ENCODE results near the gene ABCA8.

ABCA8 gene

GRCh38 chr17:68878226-68878885, 76.8 kb downstream of the ABCA8 start:
- no peak for DNase-seq (ENCODE audit: extremely low read depth in 1 of 2, low read depth in 1 of 2)

- DNase-seq (ENCODE audit: extremely low read depth in 1 of 2, low read depth in 1 of 2), result no peak
These were observed 83.7 kb downstream of the ABCA8 start for GRCh38 chr17:68871447-68871846.

GRCh38 chr17:68870976-68871375, 84.2 kb downstream of the ABCA8 start:
- no peak for DNase-seq (ENCODE audit: extremely low read depth in 1 of 2, low read depth in 1 of 2)

- DNase-seq (ENCODE audit: extremely low read depth in 1 of 2, low read depth in 1 of 2), result no peak
These were observed 84.9 kb downstream of the ABCA8 start for GRCh38 chr17:68870161-68870826.

- no peak for DNase-seq (ENCODE audit: extremely low read depth in 1 of 2, low read depth in 1 of 2)
These were observed 86.5 kb downstream of the ABCA8 start for GRCh38 chr17:68868708-68869107.

- no peak for DNase-seq (ENCODE audit: extremely low read depth in 1 of 2, low read depth in 1 of 2)
These were observed 87.3 kb downstream of the ABCA8 start for GRCh38 chr17:68867759-68868516.

- DNase-seq (ENCODE audit: extremely low read depth in 1 of 2, low read depth in 1 of 2), result no peak
These were observed 89.6 kb downstream of the ABCA8 start for GRCh38 chr17:68865584-68865983.

- DNase-seq (ENCODE audit: extremely low read depth in 1 of 2, low read depth in 1 of 2), result no peak
These were observed 92.0 kb downstream of the ABCA8 start for GRCh38 chr17:68863091-68863652.

- no peak for DNase-seq (ENCODE audit: extremely low read depth in 1 of 2, low read depth in 1 of 2)
These were observed 93.6 kb downstream of the ABCA8 start for GRCh38 chr17:68861602-68862001.

GRCh38 chr17:68860941-68861340, 94.3 kb downstream of the ABCA8 start:
- DNase-seq (ENCODE audit: extremely low read depth in 1 of 2, low read depth in 1 of 2), result no peak

- no peak for DNase-seq (ENCODE audit: extremely low read depth in 1 of 2, low read depth in 1 of 2)
These were observed 100.7 kb downstream of the ABCA8 start for GRCh38 chr17:68854452-68854851.

GRCh38 chr17:68853439-68853838, 101.8 kb downstream of the ABCA8 start:
- no peak for DNase-seq (ENCODE audit: extremely low read depth in 1 of 2, low read depth in 1 of 2)

GRCh38 chr17:68853036-68853435, 102.2 kb downstream of the ABCA8 start:
- DNase-seq (ENCODE audit: extremely low read depth in 1 of 2, low read depth in 1 of 2), result no peak

- DNase-seq (ENCODE audit: extremely low read depth in 1 of 2, low read depth in 1 of 2), result no peak
These were observed 103.3 kb downstream of the ABCA8 start for GRCh38 chr17:68851890-68852289.

GRCh38 chr17:68850749-68851510, 104.3 kb downstream of the ABCA8 start:
- DNase-seq (ENCODE audit: extremely low read depth in 1 of 2, low read depth in 1 of 2), result no peak

GRCh38 chr17:68849673-68850610, 105.2 kb downstream of the ABCA8 start:
- no peak for DNase-seq (ENCODE audit: extremely low read depth in 1 of 2, low read depth in 1 of 2)

- DNase-seq (ENCODE audit: extremely low read depth in 1 of 2, low read depth in 1 of 2), result no peak
These were observed 107.5 kb downstream of the ABCA8 start for GRCh38 chr17:68847711-68848110.

GRCh38 chr17:68843522-68843921, 111.7 kb downstream of the ABCA8 start:
- no peak for DNase-seq (ENCODE audit: extremely low read depth in 1 of 2, low read depth in 1 of 2)

GRCh38 chr17:68840073-68840472, 115.1 kb downstream of the ABCA8 start:
- DNase-seq (ENCODE audit: extremely low read depth in 1 of 2, low read depth in 1 of 2), result no peak

- no peak for DNase-seq (ENCODE audit: extremely low read depth in 1 of 2, low read depth in 1 of 2)
These were observed 120.1 kb downstream of the ABCA8 start for GRCh38 chr17:68835071-68835470.
